ENCODE results near the gene ACSBG1.

ACSBG1 gene

GRCh38 chr15:78244893-78245292, 10.5 kb upstream of the ACSBG1 start:
- Histone ChIP-seq H3K36me3 (ENCODE audit: control insufficient read depth, insufficient read depth, low read length) (no peaks in the 10 kb centered on the region), H3K4me3 (ENCODE audit: low read length) (no peak overlapping the region), H3K27ac (ENCODE audit: low read depth, low read length) (no peak overlapping the region), H3K4me1 (ENCODE audit: control insufficient read depth, insufficient read depth, low read length) (no peaks in the 10 kb centered on the region), H3K27me3 (ENCODE audit: control insufficient read depth, insufficient read depth, low read length) (no peaks in the 10 kb centered on the region), H3K9ac (ENCODE audit: low read length) (no peak overlapping the region)

DNA sequence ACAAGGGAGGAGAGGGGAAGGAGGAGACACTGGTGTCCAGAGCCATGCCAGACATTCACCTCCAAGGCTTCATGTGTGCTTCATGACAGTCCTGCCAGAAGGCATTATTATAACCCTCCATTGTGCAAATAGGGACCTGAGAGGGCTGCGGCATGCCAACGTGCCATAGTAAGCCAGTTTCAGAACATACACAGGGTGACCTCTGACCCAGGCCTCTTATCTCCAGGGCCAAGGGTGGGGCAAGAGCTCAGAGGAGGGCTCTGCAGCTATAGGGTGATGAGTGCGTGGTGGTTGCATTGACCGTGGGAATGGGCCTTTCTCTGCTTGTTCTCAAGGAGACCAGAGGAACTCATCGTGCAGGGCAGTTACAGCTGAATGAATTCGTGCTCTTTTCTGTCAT, 9.7 kb upstream of the ACSBG1 start:
- Histone ChIP-seq H3K27me3 (ENCODE audit: control insufficient read depth, insufficient read depth, low read length) (no peaks in the 10 kb centered on the region), H3K4me3 (ENCODE audit: low read length) (no peak overlapping the region), H3K36me3 (ENCODE audit: control insufficient read depth, insufficient read depth, low read length) (no peaks in the 10 kb centered on the region), H3K4me1 (ENCODE audit: control insufficient read depth, insufficient read depth, low read length) (no peaks in the 10 kb centered on the region), H3K9ac (ENCODE audit: low read length) (no peak overlapping the region), H3K27ac (ENCODE audit: low read depth, low read length) (no peak overlapping the region)

- no peaks in the 10 kb centered on the region for H3K36me3 ChIP-seq (ENCODE audit: control insufficient read depth, insufficient read depth, low read length)
- no peak overlapping the region for H3K27ac ChIP-seq (ENCODE audit: low read depth, low read length)
- no peaks in the 10 kb centered on the region for H3K4me1 ChIP-seq (ENCODE audit: control insufficient read depth, insufficient read depth, low read length)
- no peaks in the 10 kb centered on the region for H3K27me3 ChIP-seq (ENCODE audit: control insufficient read depth, insufficient read depth, low read length)
- no peak overlapping the region for H3K4me3 ChIP-seq (ENCODE audit: low read length)
- no peak overlapping the region for H3K9ac ChIP-seq (ENCODE audit: low read length)
These were observed 9.2 kb upstream of the ACSBG1 start for GRCh38 chr15:78243491-78243941.

DNA sequence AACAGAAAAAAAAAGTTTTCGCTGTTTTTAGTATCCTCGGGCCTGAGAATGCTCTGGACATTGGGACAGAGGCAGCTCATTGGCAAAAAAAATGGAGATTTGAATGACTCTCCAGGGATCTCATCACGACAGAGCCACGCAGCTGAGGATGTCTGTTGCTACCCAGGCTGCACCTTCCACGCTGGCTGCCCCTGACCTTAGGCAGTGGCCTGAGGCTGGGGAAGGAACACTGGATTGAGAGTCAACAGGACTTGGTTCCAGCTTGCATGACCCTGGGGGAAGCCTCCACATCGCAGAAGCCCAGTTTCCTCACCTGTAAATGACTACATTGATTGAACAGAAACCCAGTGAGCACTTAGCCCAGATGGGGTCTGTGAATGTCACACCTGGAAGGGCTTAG, 8.7 kb upstream of the ACSBG1 start:
- no peak overlapping the region for H3K27ac ChIP-seq (ENCODE audit: low read depth, low read length)
- no peak overlapping the region for H3K9ac ChIP-seq (ENCODE audit: low read length)
- H3K4me1 ChIP-seq (ENCODE audit: control insufficient read depth, insufficient read depth, low read length): no peaks in the 10 kb centered on the region
- no peaks in the 10 kb centered on the region for H3K27me3 ChIP-seq (ENCODE audit: control insufficient read depth, insufficient read depth, low read length)
- H3K4me3 ChIP-seq (ENCODE audit: low read length): no peak overlapping the region
- H3K36me3 ChIP-seq (ENCODE audit: control insufficient read depth, insufficient read depth, low read length): no peaks in the 10 kb centered on the region

DNA sequence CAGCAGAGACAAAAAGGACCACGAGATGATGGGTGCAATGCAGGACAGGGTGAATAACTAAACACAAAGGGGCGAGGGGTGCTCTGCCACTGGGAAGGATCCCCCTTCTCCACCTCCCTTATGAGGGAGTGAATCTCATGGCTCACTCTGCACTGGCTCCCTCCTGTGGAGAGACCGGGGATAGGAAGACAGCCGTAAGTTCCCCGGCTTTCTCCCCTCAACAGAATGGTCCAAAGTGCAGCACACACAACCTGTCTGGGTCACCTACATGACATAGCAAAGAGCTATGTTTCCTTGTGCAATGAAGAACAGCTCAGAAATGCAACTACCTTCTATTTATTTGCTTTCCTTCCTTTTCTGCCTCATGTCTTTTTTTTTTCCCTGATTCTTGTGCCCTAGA, 7.8 kb upstream of the ACSBG1 start:
- H3K27me3 ChIP-seq (ENCODE audit: control insufficient read depth, insufficient read depth, low read length): no peaks in the 10 kb centered on the region
- H3K9ac ChIP-seq (ENCODE audit: low read length): no peak overlapping the region
- no peaks in the 10 kb centered on the region for H3K36me3 ChIP-seq (ENCODE audit: control insufficient read depth, insufficient read depth, low read length)
- no peaks in the 10 kb centered on the region for H3K4me1 ChIP-seq (ENCODE audit: control insufficient read depth, insufficient read depth, low read length)
- H3K27ac ChIP-seq (ENCODE audit: low read depth, low read length): no peak overlapping the region
- no peak overlapping the region for H3K4me3 ChIP-seq (ENCODE audit: low read length)

GRCh38 chr15:78241017-78241416, 6.7 kb upstream of the ACSBG1 start:
- H3K27ac ChIP-seq (ENCODE audit: low read depth, low read length): no peak overlapping the region
- H3K4me1 ChIP-seq (ENCODE audit: control insufficient read depth, insufficient read depth, low read length): no peaks in the 10 kb centered on the region
- H3K4me3 ChIP-seq (ENCODE audit: low read length): no peak overlapping the region
- H3K36me3 ChIP-seq (ENCODE audit: control insufficient read depth, insufficient read depth, low read length): no peaks in the 10 kb centered on the region
- no peak overlapping the region for H3K9ac ChIP-seq (ENCODE audit: low read length)
- no peaks in the 10 kb centered on the region for H3K27me3 ChIP-seq (ENCODE audit: control insufficient read depth, insufficient read depth, low read length)

DNA sequence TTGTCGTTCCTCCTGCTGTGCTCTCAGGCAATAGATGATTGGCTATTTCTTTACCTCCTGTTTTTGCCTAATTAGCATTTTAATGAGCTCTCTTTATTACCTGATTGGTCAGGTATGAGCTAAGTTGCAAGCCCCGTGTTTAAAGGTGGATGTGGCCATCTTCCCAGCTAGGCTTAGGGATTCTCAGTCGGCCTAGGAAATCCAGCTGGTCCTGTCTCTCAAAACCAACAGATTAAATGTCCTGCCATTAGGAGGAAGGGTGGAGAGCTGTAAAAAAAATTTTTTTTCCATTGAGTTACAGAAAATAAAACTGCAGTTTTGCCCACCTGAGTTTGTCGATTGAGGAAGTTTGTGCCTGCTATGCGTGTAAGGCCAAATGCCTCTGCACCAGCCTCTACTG, 5.4 kb upstream of the ACSBG1 start:
- Histone ChIP-seq H3K27me3 (ENCODE audit: control insufficient read depth, insufficient read depth, low read length) (no peaks in the 10 kb centered on the region), H3K4me3 (ENCODE audit: low read length) (no peak overlapping the region), H3K9ac (ENCODE audit: low read length) (no peak overlapping the region), H3K27ac (ENCODE audit: low read depth, low read length) (no peak overlapping the region), H3K36me3 (ENCODE audit: control insufficient read depth, insufficient read depth, low read length) (no peaks in the 10 kb centered on the region), H3K4me1 (ENCODE audit: control insufficient read depth, insufficient read depth, low read length) (no peaks in the 10 kb centered on the region)

DNA sequence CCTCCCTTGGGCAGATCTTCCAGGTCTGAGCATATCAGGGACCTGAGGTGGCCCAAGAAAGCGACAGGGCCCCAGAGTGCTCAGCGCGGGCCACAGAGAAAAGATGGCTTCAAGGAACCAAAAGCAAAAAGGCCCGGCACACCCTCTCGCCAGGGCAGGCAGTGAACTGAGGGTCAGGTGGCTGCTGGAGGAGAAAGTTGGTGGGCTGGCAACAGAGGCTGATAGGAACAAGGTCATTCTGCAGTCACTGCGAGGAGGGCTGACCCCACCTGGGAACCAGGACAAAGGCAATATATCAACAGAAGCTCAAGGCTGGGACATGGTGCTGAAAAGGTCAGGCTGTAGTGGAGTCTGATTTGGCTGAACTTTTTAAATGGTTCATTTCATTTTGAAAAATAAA, 2.8 kb upstream of the ACSBG1 start:
- H3K36me3 ChIP-seq (ENCODE audit: control insufficient read depth, insufficient read depth, low read length): no peaks in the 10 kb centered on the region
- H3K9ac ChIP-seq (ENCODE audit: low read length): no peak overlapping the region
- no peak overlapping the region for H3K27ac ChIP-seq (ENCODE audit: low read depth, low read length)
- H3K27me3 ChIP-seq (ENCODE audit: control insufficient read depth, insufficient read depth, low read length): no peaks in the 10 kb centered on the region
- H3K4me3 ChIP-seq (ENCODE audit: low read length): no peak overlapping the region
- no peaks in the 10 kb centered on the region for H3K4me1 ChIP-seq (ENCODE audit: control insufficient read depth, insufficient read depth, low read length)

DNA sequence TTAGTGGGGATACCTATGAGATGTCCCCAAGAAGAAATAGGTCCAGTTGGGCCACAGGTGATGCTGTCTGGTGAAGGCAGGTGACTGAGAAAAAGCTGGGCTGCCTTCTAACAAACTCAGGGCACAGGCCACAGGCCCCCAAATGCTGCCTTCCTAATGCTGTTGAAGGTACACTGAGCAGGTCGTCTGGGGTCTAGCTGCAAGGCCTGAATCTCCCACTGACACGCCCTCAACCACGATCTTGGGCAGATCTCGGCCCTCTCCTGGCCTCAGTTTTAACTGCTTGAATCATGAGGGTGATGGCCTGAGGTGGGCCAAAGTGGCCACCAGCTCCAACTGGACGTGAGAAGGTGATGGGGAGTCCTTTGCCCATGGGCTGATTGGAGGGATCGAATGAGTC, 2.1 kb upstream of the ACSBG1 start:
- Histone ChIP-seq H3K4me3 (ENCODE audit: low read length) (no peak overlapping the region), H3K9ac (ENCODE audit: low read length) (no peak overlapping the region), H3K36me3 (ENCODE audit: control insufficient read depth, insufficient read depth, low read length) (no peaks in the 10 kb centered on the region), H3K27ac (ENCODE audit: low read depth, low read length) (no peak overlapping the region), H3K27me3 (ENCODE audit: control insufficient read depth, insufficient read depth, low read length) (no peaks in the 10 kb centered on the region), H3K4me1 (ENCODE audit: control insufficient read depth, insufficient read depth, low read length) (no peaks in the 10 kb centered on the region)

DNA sequence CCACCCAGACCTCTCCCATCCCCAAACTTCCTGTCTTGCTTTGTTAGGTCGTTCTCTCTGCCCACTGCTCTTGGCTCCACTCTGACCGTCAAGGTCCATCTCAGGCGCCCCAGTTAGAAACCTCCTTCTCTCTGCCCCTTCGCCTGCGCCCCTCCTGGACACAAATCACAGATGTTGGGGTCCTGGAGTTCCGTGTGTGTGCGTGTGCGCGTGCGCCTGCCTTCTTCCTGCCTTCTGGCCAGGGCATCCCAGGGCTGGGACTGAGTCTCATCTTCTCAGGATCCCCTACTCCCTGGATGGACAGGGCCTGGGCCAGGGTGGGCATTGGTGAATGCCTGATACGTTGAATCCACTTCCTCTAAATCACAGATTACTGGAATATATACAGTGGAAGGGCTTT, 869 bp downstream of the ACSBG1 start:
- Histone ChIP-seq H3K4me1 (ENCODE audit: control insufficient read depth, insufficient read depth, low read length) (no peaks in the 10 kb centered on the region), H3K36me3 (ENCODE audit: control insufficient read depth, insufficient read depth, low read length) (no peaks in the 10 kb centered on the region), H3K4me3 (ENCODE audit: low read length) (no peak overlapping the region), H3K27ac (ENCODE audit: low read depth, low read length) (no peak overlapping the region), H3K27me3 (ENCODE audit: control insufficient read depth, insufficient read depth, low read length) (no peaks in the 10 kb centered on the region), H3K9ac (ENCODE audit: low read length) (no peak overlapping the region)

DNA sequence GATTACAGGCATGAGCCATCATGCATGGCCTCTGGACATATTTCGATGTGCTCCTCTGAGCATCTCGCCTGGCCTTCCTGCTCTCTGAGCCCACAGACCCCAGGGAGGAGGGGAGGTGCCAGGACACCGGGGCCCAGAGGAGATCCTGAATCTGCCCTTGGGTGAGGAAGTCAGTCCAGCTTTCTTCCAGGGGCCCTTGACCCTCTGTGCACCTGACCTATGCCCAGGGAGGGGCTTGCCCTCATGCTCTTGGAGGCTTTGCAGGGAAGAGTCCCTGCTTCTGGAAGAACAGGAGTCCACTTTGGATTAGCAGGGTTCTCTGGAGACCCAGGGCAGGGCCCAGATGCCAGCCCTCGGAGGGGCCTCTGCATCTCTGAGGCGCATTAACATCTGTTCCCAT, 1.4 kb downstream of the ACSBG1 start:
- no peak overlapping the region for H3K27ac ChIP-seq (ENCODE audit: low read depth, low read length)
- no peaks in the 10 kb centered on the region for H3K27me3 ChIP-seq (ENCODE audit: control insufficient read depth, insufficient read depth, low read length)
- H3K4me1 ChIP-seq (ENCODE audit: control insufficient read depth, insufficient read depth, low read length): no peaks in the 10 kb centered on the region
- no peak overlapping the region for H3K4me3 ChIP-seq (ENCODE audit: low read length)
- no peaks in the 10 kb centered on the region for H3K36me3 ChIP-seq (ENCODE audit: control insufficient read depth, insufficient read depth, low read length)
- H3K9ac ChIP-seq (ENCODE audit: low read length): no peak overlapping the region

DNA sequence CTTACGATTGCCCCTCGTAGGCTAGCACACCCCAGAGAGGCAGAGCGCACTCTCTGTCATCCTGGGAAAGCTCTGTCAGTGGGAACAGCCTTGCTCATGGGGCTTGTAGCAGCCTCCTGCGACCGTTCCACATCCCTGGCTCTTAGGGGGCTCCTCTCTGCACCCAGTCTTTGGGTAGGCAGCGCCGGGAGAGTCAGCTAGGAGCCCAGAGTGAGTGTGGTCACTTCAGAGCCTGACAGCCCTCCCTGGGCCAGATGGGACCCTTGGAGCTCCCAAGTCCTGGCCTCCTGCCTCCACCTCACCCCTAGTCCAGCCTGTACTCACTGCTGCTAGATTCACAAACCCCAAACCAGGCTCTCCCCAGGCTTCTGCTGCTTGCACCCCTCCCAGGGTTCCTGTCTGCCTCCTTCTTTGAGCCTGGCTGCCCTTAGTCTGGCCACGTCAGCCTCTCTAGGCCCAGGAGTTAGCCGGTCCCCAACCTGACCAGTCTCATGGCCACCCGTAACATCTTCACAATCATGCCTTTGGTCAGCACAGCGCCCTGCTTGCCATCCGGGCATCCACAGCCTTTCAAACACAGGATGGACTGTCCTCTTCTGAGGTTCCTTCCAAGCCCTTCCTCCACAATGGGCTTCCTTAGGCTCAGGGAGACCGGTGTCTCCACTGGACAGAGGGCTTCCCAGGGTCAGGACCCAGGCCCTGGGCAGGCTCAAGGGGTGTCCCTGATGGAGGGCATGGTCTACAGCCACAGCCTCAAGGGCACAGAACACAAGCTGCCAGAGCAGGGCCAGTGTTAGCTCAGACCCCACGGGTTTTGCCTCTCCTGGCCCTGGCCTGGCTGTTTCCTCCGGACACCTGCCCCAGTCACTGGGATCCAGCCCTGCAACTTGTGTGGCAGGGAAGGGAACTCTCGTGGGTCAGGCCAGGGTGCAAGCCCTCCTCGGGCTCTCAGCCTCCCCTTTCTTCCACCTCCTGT, 4.6 kb downstream of the ACSBG1 start:
- no peak overlapping the region for H3K9ac ChIP-seq (ENCODE audit: low read length)
- no peaks in the 10 kb centered on the region for H3K36me3 ChIP-seq (ENCODE audit: control insufficient read depth, insufficient read depth, low read length)
- no peak overlapping the region for H3K4me3 ChIP-seq (ENCODE audit: low read length)
- H3K4me1 ChIP-seq (ENCODE audit: control insufficient read depth, insufficient read depth, low read length): no peaks in the 10 kb centered on the region
- H3K27me3 ChIP-seq (ENCODE audit: control insufficient read depth, insufficient read depth, low read length): no peaks in the 10 kb centered on the region
- no peak overlapping the region for H3K27ac ChIP-seq (ENCODE audit: low read depth, low read length)

DNA sequence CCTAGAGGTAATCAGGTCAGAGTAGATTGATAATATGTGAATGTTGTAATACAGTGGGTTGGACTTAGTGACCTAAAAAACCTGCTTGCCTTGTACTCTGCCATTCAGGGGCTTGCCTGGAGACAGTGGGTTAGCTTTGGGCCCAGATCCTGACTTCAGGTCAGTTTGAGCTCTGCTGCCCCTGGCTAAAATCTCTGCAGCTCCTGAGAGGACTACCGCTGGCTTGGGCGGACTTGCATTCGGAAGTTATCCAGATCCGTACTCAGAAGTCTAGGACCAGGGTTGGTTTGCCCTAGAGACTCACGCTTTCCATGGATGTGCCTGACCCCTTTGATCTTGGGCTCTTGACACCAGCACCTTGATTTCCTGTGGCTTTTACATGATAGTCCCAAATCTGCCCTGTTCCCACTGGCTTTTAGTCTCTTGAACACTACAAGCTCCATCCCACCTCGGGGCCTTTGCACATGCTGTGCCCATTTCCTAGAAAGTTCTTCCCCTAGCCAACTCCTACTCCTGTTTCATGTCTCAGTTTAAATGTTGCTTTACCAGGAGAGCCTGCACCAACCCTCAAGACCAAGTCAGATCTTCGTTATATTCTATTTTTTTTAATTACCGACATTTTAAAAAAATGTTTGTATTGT, 5.9 kb downstream of the ACSBG1 start:
- H3K27ac ChIP-seq (ENCODE audit: low read depth, low read length): no peak overlapping the region
- no peak overlapping the region for H3K4me3 ChIP-seq (ENCODE audit: low read length)
- no peaks in the 10 kb centered on the region for H3K36me3 ChIP-seq (ENCODE audit: control insufficient read depth, insufficient read depth, low read length)
- no peaks in the 10 kb centered on the region for H3K4me1 ChIP-seq (ENCODE audit: control insufficient read depth, insufficient read depth, low read length)
- H3K27me3 ChIP-seq (ENCODE audit: control insufficient read depth, insufficient read depth, low read length): no peaks in the 10 kb centered on the region
- no peak overlapping the region for H3K9ac ChIP-seq (ENCODE audit: low read length)
